Measurements from ENCODE around the gene ADCYAP1. TPM values are rescaled to one million over a fixed set of nuclear protein-coding genes. Genes with fewer than 3 reads are reported as not detected.

Gene ADCYAP1
- total and polyA plus RNA-seq, 10 donors: 0.02 to 0.82 (median 0.34) TPM; not detected in 5

DNA sequence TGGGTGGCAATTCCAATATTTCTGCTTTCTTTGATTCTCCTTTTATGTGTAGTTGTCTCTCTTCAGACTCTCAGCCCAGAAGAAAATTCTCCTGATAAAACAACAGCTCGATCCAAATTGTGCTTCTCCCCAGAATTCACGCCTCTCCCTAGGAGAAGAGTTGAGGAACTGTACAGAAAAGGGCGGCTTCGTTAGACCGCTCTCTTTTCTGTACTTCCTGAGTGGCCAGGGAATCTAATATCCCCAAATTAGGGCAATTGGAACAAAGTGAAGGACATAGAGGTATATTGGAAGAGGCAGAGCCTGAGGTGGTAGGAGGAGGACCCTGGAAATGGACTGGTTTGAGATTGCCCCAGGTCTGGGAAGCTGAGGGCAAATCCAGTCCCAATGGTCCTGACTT, 5.6 kb downstream of the ADCYAP1 start:
- DNase-seq: no peak

DNA sequence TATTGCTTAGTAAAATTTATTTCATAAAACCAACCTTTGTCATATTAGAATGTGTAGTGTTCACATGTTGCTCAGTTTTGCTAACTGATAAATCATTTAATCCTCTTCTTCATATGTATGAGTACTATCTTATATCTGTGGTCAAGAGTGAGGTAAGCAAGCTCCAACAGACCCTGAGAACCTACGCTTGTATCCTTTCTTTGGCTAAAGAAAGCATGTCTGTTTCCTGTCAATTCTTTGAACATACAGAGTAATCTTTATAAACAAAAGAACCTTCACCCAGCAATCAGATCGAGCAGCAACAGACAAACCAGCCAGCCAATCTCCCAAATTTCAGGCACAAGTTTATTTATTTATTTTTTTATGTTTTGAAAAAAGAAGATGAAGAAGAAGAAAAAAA, 6.4 kb downstream of the ADCYAP1 start:
- no peaks in the 10 kb centered on the region for H3K36me3 ChIP-seq
- no peak for DNase-seq
- no peak overlapping the region for H3K27ac ChIP-seq
- peaks cover 7 to 90% (median 56%) of the 10 kb centered on the region in 7 donors for H3K27me3 ChIP-seq (replicated peaks in 1 of 7)
- WGBS, 5 donors: 7 to 15% (median 9%) methylated on average over 2 of the region's 2 CpGs
- H3K9me3 ChIP-seq: peaks cover 0 to 3% (median 0%) of the 10 kb centered on the region in 8 donors
- H3K4me3 ChIP-seq: no peak overlapping the region
- intact Hi-C loops (cut with DNase I; ENCODE audit: low total_unique reads): no loop called here
- peaks cover 21 to 36% (median 32%) of the 10 kb centered on the region in 6 donors for H3K4me1 ChIP-seq
- TF ChIP-seq POLR2AphosphoS5 (IDR thresholded peaks at IDR 0.05): no peak

More for the DNA sequence above, 5.6 kb downstream of the ADCYAP1 start:
- H3K9me3 ChIP-seq: peaks cover 0 to 3% (median 0%) of the 10 kb centered on the region in 8 donors
- no peaks in the 10 kb centered on the region for H3K36me3 ChIP-seq
- H3K4me1 ChIP-seq: peaks cover 21 to 43% (median 37%) of the 10 kb centered on the region in 6 donors
- TF ChIP-seq, protein P1, sequence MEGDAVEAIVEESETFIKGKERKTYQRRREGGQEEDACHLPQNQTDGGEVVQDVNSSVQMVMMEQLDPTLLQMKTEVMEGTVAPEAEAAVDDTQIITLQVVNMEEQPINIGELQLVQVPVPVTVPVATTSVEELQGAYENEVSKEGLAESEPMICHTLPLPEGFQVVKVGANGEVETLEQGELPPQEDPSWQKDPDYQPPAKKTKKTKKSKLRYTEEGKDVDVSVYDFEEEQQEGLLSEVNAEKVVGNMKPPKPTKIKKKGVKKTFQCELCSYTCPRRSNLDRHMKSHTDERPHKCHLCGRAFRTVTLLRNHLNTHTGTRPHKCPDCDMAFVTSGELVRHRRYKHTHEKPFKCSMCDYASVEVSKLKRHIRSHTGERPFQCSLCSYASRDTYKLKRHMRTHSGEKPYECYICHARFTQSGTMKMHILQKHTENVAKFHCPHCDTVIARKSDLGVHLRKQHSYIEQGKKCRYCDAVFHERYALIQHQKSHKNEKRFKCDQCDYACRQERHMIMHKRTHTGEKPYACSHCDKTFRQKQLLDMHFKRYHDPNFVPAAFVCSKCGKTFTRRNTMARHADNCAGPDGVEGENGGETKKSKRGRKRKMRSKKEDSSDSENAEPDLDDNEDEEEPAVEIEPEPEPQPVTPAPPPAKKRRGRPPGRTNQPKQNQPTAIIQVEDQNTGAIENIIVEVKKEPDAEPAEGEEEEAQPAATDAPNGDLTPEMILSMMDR (IDR thresholded peaks at IDR 0.05 in 8 of 11, conservative IDR thresholded peaks at IDR 0.05 in 3 of 11): no peak
- TF ChIP-seq POLR2A (IDR thresholded peaks at IDR 0.05) (no peak), POLR2AphosphoS5 (IDR thresholded peaks at IDR 0.05) (no peak)
- H3K4me3 ChIP-seq: no peak overlapping the region
- H3K27ac ChIP-seq: no peak overlapping the region
- 41 to 69% (median 44%) methylated on average over 5 of the region's 5 CpGs for WGBS, 5 donors
- intact Hi-C loops (cut with DNase I; ENCODE audit: low total_unique reads): no loop called here
- peaks cover 13 to 98% (median 63%) of the 10 kb centered on the region in 7 donors for H3K27me3 ChIP-seq (replicated peaks in 1 of 7)

- intact Hi-C loops (cut with DNase I; ENCODE audit: low total_unique reads): no loop called here
- 16 to 26% (median 18%) methylated on average over 7 of the region's 7 CpGs for WGBS, 5 donors
- Histone ChIP-seq H3K27ac (no peak overlapping the region), H3K27me3 (replicated peaks in 1 of 7) (peaks cover 7 to 86% (median 51%) of the 10 kb centered on the region in 7 donors), H3K9me3 (peaks cover 0 to 3% (median 0%) of the 10 kb centered on the region in 8 donors), H3K36me3 (no peaks in the 10 kb centered on the region), H3K4me1 (peaks cover 18 to 31% (median 28%) of the 10 kb centered on the region in 6 donors), H3K4me3 (no peak overlapping the region)
- TF ChIP-seq POLR2AphosphoS5 (IDR thresholded peaks at IDR 0.05): no peak
- TF ChIP-seq, protein P1 (IDR thresholded peaks at IDR 0.05 in 8 of 11, conservative IDR thresholded peaks at IDR 0.05 in 3 of 11): no peak
- no peak for TF ChIP-seq POLR2A (IDR thresholded peaks at IDR 0.05)
- no peak for DNase-seq
Observed at GRCh38 chr18:911486-911885, 6.8 kb downstream of the ADCYAP1 start.

- intact Hi-C loops (cut with DNase I; ENCODE audit: low total_unique reads): no loop called here
- Histone ChIP-seq H3K4me3 (no peak overlapping the region), H3K27me3 (replicated peaks in 1 of 7) (peaks cover 0 to 70% (median 4%) of the 10 kb centered on the region in 7 donors), H3K27ac (no peak overlapping the region), H3K9me3 (no peaks in the 10 kb centered on the region), H3K4me1 (no peaks in the 10 kb centered on the region), H3K36me3 (no peaks in the 10 kb centered on the region)
- TF ChIP-seq POLR2A (IDR thresholded peaks at IDR 0.05) (no peak), POLR2AphosphoS5 (IDR thresholded peaks at IDR 0.05) (no peak)
- TF ChIP-seq, protein P1 (IDR thresholded peaks at IDR 0.05 in 8 of 11, conservative IDR thresholded peaks at IDR 0.05 in 3 of 11): no peak
- no peak for DNase-seq
- 53 to 67% (median 63%) methylated on average over 1 of the region's 1 CpG for WGBS, 5 donors
Observed at GRCh38 chr18:916562-916961, 11.9 kb downstream of the ADCYAP1 start.

Data from spleen (tissue), 11 donors.